ENCODE data around the gene FAM53A.
A peak's percentile ranks its signal among the peaks of the same experiment; 100 is the strongest.

The FAM53A gene

GRCh38 chr4:1601852-1602654, 82.1 kb downstream of the FAM53A start:
- DNase-seq, result no peak

- DNase-seq, result no peak
Measured at GRCh38 chr4:1601533-1601835, 82.6 kb downstream of the FAM53A start.

GRCh38 chr4:1600811-1601532, 83.1 kb downstream of the FAM53A start:
- DNase-seq, result no peak

GRCh38 chr4:1600211-1600780, 83.8 kb downstream of the FAM53A start:
- DNase-seq, result no peak

- DNase-seq, result no peak
Measured at GRCh38 chr4:1599491-1600210, 84.5 kb downstream of the FAM53A start.

GRCh38 chr4:1599026-1599481, 85.1 kb downstream of the FAM53A start:
- DNase-seq, result no peak

GRCh38 chr4:1598206-1599025, 85.7 kb downstream of the FAM53A start:
- no peak for DNase-seq

- DNase-seq, result no peak
Measured at GRCh38 chr4:1597021-1597931, 86.8 kb downstream of the FAM53A start.

- no peak for DNase-seq
Measured at GRCh38 chr4:1596393-1596792, 87.7 kb downstream of the FAM53A start.

GRCh38 chr4:1595789-1596325, 88.3 kb downstream of the FAM53A start:
- DNase-seq, result no peak

- no peak for DNase-seq
Measured at GRCh38 chr4:1594871-1595788, 89.0 kb downstream of the FAM53A start.

GRCh38 chr4:1593881-1594345, 90.2 kb downstream of the FAM53A start:
- DNase-seq, result no peak

- no peak for DNase-seq
Measured at GRCh38 chr4:1593458-1593857, 90.7 kb downstream of the FAM53A start.

GRCh38 chr4:1592709-1593417, 91.2 kb downstream of the FAM53A start:
- DNase-seq, result peak; percentile 4

- peak; percentile 3 for DNase-seq
Measured at GRCh38 chr4:1592068-1592708, 91.9 kb downstream of the FAM53A start.

- no peak for DNase-seq
Measured at GRCh38 chr4:1591107-1591506, 93.0 kb downstream of the FAM53A start.

- no peak for DNase-seq
Measured at GRCh38 chr4:1590244-1590643, 93.9 kb downstream of the FAM53A start.

Measured in CD4-positive, alpha-beta T cell treated with Interleukin-15 for 1 hour (primary cell).